C4-2B (cell line): ENCODE results near the gene HDHD5.

Experiments used
- CTCF ChIP-seq: fragments of 450-650 bp; conservative IDR thresholded peaks from 2 replicates; pipeline ENCODE4 v1.5.1; 2017; ENCODE audit warnings: mild to moderate bottlenecking
- ZFX ChIP-seq: fragments of 450-650 bp; IDR thresholded peaks from 2 replicates; pipeline ENCODE4 v1.6.1; 2017

- TF ChIP-seq CTCF: no peak
- no peak for TF ChIP-seq ZFX
Measured at GRCh38 chr22:17192186-17192585, 33.1 kb upstream of the HDHD5 start.
